ENCODE data around the gene JPH3.

- no peak for TF ChIP-seq CTCF (conservative IDR thresholded peaks at IDR 0.05; ENCODE audit: low read depth, low read length)
- TF ChIP-seq EZH2 (IDR thresholded peaks at IDR 0.05; ENCODE audit: borderline replicate concordance, low read depth, low read length, poor library complexity, severe bottlenecking), result no peak
These were observed 88.8 kb downstream of the JPH3 start for GRCh38 chr16:87690911-87691685.

All from A673 (cell line).